C1 segment of cervical spinal cord (tissue), 14 donors: Measurements from ENCODE around the gene MAML2.

Experiments
- DNase-seq, 14 donors: peaks; one replicate each; lab custom pipeline; 2025; lab: John Stamatoyannopoulos, UW

Gene MAML2

DNA sequence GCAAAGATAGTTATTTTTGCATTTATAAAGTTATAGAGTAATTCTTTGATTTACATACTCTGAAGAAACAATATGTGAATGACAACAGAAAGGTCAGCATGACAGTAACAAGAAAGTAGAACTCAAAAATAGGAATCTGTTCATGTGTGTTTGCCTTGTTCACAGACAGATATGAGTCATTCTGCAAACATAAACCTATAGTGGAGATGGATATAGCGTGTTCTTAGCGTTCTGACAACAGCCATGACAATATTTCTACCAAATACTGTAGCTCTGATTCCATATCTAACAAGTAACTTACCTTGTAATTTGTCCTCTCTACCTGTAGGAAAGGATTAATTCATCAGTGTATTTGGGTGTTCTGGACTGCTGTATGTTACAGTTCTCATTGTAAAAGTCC is 210.6 kb downstream of the MAML2 start:
- DNase-seq = no peak

DNA sequence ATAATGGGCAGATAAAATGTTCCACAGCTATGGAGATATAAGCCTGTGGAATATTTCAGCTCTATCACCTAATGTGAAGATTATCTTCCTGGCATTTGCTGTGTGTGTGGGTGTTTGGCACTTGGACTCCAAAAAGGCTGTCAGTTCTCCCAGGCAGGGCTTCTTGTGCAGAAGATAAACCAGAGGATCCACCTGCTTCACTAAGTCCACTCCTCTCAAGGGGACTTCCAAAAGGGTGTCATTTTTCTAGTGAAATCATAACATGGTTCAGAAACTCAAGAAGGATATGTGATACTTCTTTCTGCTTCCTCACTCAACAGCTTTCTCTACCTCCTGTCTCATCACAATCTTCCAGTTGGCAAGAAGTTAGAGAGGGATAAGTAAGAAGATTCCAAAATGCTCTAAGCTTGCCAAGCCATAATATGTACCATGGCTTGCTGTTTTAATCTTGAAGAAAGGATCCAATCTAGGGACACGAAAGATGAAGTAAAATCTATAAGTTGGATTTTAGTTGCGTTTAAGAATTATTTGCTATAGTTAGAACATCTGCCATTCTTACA is 212.9 kb downstream of the MAML2 start:
- peak in 1 of 14 donors; percentile 6 for DNase-seq

DNA sequence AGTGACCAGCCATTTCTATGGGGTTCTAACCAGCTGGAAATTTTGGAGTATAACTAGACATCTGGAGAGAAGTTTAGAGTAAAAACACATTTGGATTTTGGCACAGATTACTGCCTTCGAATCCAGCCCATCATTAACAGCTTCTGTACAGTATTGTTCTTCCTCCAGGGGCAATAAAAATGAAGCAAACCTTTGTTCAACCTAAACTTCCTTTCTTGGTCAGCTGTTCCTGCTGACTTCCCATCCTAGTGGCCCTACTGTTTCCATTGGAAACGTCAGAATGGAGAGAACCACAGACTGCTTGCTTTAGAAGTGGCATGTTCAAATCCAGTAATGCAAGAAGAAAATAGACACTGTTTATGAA is 215.4 kb downstream of the MAML2 start:
- no peak for DNase-seq

DNA sequence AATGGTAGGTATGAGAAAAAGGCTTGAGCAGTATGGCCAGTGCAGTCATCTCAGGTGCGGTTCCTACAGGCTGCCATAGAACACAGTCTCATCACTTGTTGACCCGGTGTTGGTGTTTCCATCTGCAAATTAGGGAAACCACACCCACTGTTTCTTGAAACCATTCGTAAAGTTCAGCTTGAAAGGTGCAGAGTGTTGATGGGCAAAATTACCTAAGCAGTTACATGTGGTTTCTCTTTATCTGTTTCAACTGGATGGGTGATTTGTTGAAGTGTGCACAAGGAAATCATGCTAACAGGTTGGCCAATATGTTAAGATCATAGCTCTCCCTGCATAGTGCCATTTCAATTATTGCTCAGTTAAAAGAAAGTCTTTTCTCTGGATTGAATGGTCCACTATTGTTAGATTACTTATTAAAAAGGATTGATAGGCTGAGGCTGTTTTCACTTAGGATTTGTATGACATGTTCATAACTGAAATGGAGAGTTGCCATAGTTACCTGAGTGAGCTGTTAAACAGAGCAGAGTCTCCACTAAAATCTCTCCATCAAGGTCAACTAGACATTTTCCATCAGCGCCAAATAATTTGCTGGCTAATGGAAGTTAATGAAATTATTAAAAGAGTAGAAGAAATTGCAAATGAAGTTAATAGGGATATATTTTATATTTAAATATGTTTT is 215.9 kb downstream of the MAML2 start:
- DNase-seq = no peak

DNA sequence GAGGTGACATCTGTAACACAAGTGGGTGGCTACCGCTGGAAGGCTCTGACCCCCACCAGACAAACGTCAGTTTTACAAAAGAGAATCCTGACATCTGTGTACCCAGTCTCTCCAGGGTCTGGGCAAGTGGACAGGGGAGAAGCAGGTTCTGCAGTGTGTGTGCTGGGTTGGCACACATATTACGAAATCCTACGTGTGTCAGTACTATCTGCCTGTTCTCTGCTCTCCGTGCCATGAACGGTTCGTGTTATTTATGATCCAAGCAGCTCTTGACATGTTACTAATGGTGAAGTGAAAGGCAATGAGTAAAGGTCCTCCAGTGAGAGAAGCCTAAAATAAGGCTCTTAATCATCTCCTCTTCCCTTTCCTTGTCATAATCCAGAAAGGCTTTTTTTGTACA is 217.6 kb downstream of the MAML2 start:
- no peak for DNase-seq

DNA sequence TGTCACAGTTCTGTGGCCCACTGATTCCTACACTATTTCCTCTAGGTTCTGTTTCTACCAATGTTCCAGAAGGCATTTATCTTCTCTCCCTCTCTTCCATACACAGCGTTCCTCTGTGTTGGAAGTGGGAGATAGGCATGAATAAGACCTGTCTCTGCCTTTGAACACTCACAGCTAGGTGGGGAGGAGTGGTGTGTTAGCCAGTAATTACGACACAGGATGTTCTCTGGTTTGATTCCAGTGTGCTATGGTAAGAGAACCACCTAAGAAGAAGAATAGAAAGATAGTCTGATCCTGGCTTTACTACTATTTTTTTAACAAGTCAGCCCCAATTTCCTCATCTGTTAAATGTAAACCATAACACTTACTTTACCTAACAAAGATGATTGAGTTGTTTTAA is 218.8 kb downstream of the MAML2 start:
- DNase-seq = no peak

DNA sequence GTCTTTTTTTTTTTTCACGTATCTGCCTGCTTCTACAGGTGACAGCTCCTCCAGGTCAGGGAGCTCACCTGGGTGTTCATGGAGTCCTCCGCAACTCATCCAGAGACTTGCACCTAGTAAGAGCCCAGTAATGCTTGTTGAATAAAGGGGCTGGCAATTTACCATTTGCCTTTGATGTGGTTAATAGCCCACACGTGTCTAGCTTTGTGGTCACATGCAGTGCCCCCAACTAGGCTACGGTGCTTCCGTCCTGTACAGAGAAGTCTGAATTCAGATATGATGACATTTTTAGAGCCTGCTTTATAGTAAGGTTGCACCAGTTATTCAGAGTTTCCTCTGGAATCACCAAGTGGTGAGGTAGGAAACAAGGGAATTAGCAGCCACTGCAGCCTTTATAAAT is 219.7 kb downstream of the MAML2 start:
- no peak for DNase-seq

DNA sequence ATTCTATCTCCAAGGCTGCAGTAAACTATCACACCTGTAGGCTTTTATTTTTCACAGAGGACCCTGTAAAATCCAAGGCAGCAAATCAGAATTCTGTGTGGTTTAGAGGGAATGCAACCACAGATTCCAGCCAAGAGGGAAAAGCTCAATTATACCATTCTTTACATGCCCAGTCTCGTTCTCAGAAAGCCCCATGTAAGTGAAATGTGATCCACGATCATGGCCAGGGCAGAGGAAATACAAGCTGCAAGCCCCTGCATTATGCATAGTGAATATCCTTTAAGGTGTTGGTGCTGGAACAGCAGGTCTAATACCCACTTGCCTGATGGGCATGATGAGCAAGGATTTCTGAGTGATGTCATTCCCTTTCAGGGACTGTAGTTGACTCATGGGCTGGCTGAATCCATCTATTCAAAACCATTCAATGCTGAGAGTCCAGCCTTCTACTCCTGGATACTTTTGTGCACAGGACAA is 220.4 kb downstream of the MAML2 start:
- no peak for DNase-seq

DNA sequence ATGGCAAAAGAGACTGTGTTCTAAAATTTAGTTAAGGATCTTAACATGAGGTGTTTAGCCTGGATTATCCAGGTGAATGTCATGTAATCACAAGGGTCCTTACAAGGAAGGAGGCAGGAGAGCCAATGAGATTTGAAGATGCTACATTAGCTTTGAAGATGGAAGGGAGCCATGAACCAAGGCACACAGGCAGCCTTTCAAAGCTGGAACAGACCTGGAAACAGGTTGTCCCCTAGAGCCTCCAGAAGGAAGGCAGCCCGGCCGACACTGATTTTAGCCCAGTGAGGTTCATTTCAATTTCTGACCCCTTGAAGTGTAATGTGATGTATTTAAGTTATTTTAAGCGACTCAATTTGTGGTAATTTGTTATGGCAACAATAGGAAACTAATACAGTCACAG is 223.8 kb downstream of the MAML2 start:
- peak in 1 of 14 donors; percentile 82 for DNase-seq

DNA sequence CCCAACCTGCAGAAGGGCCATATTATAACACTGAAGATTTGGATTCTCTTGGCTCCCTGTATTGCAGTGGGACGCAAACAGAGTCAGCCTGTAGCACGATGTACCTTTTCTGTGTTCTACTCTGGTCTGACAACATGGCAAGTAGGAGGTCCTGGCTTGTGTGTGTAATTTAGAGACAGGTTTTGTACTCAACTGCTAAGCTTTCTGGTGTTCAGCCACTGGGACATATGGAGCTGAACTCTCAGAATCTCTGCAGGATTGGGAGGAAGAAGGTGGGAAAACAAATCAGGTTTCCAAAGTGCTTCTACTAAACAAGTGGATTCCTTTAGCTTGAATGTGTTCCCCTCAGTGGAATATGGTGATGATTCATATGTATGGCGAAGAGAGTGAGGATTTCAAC is 226.6 kb downstream of the MAML2 start:
- peak in 1 of 14 donors; percentile 97 for DNase-seq

DNA sequence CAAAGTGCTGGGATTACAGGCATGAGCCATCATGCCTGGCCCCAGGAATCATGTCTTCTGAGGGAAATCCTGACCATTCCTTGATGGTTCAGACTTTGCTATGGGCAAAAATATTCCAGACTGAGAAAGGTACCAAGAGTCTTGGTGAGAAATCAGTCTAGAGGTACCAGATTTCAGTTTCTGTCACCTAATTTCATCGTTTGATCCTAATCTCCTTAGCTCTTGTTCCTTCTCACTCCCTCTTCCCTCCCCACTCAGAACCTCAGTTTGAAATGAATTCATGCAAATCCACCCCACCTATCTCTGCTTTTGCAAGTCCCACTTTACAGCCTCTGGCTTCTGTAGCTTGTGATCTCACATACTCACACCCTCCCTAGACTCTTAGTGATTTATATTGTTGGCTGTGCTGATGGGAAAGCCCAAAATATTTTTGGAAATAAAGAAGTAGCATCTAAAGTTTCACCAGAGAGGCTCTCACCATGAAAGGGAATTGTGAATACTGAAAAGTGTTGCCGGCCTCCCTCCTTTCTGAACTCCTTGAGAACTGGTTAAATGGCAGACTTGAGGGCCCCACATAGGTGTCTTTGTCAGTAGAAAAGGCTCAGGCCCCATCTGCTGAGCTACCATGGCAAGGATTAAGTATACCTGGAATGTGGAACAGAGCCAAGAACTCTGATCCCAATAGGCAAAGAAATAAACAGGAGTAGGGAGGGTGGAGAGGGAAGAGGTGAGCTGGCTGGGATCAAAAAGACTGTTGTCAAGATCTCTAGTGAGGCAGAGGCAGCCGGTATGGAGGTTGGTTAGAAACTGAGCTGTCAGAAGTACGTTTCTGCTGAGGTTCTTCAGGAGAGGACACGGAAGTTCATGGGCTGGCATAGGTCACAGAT is 228.6 kb downstream of the MAML2 start:
- peak in 1 of 14 donors; percentile 27 for DNase-seq

DNA sequence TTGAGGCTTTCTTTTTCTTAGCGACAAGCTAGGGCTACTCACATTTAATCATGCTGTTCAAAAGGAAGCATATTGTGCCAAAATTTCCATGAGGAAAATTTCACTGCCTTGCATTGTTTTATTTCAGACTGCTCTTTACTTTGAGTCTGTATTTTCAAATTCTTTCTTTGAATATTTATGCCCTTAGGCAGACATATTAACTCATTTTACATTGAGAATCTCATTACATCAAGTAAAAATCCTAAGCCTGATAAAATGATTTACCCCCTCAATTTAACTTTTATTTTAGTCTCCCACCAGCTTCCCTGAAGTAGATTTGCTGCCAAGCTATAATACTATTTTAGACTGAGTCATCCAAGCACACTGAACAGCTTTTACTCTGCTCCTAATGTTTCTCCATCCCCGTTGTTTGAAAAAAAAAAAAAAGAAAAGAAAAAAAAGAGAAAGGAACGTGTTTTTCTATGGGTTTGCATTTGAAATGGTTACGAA is 229.8 kb downstream of the MAML2 start:
- peak in 1 of 14 donors; percentile 41 for DNase-seq

DNA sequence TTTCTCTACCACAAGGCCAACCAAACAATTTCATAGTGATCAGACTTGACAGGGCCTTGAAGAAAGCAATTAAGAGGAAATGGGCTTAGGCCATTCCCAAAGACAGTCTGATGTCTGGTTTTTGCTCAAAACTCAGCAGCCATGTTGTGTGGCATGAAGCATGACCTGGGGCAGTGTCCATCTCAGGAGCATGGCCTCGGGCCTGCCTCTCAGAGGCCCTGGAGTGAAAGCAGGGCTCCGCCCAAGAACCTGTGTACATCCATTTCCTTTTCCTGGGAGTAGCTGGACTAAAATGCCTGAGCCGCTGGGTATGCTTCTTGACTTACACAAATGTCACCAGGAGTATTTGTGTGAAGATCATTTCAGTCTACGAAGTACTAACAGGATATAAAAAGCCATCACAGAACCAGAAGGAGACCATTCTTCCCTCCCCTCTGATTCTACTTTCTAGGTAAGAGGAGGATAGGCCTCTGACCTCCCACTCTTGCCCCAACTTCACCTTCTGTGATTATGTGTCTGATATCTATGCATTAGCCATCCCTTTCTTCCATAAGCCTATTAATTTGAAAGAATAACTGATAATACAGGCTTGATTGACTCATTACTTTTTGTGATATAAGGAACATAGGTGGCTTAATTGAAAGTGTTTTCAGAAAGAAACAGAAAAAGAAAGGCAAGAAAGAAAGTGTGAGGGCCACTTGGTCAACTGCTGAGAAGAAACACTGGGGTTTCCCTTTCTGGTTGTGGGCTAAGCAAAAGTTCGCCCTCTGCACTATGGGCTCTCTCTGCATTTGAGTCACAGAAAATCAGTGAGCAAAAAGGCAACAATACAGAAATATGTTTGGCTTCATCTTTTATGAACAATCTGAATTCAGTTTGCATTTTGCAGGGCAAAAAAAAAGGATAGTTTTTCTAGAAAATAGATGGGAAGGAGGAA is 230.5 kb downstream of the MAML2 start:
- no peak for DNase-seq

DNA sequence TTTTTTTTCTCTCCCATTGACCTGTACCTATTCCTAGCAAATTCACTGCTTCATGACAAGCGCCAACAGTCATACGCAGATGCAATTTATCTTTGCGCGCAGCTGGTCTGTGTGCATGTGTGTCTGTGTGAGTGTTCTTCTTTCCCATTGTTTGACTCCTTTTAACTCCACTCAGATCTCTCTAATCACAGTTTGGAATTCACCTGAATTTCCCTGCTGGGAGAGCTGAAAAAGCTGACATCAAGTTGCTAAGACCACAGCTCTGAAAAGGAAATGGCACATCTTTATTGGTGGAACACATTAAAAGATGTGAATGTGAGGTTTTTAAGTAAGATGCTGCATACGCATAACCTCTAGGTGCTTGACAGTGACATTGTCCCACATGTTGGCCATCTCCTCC is 231.7 kb downstream of the MAML2 start:
- no peak for DNase-seq

DNA sequence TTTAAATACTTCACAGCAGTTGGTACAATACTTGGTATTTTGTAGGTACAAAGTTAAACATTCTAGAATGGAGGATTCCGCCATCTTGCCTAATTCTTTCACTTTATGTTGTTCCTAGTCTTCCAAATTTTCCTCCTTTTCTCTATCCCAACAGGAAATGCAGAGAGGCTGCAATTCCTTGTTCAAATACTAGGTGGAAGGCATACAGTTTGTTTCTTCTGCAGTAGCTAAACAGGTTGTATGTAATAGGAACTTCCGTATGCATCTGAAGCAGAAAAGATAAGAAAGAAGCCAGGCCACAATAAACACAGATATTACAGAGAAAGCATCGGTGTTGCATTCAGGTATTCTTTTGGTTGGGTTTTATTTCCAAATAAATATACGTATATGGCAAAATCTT is 232.7 kb downstream of the MAML2 start:
- DNase-seq = no peak

DNA sequence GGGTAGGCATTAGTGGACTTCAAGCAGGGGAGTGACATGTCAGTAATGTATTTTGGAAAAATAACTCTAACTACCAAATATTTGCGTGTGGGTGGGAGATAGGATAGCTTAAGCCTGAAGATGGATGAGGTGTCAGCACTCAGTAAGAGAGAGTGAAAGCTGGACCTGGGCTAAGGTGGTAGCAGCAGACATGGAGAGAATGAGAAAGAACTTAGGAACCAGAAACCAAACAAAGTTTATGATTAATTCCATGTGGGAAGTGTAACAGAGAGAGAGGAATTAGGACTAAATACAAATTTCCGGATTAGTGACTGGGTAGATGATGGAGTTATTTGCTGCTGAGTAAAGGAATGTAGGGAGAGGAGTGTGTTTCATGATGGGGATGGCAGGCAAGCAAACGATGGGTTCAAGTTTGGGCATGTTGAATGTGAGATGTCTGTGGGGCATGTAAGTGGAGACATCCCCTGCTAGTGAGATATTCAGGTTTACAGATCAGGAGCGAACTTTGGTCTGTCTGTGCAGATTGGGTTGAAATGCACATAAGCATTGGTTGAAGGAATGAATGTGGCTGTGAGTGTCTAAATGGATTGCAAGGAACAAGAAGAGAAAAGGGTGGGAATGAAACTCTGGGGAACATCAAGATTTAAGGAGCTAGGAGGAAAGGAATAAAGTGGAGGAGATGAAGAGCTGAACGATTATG is 233.5 kb downstream of the MAML2 start:
- DNase-seq = no peak

DNA sequence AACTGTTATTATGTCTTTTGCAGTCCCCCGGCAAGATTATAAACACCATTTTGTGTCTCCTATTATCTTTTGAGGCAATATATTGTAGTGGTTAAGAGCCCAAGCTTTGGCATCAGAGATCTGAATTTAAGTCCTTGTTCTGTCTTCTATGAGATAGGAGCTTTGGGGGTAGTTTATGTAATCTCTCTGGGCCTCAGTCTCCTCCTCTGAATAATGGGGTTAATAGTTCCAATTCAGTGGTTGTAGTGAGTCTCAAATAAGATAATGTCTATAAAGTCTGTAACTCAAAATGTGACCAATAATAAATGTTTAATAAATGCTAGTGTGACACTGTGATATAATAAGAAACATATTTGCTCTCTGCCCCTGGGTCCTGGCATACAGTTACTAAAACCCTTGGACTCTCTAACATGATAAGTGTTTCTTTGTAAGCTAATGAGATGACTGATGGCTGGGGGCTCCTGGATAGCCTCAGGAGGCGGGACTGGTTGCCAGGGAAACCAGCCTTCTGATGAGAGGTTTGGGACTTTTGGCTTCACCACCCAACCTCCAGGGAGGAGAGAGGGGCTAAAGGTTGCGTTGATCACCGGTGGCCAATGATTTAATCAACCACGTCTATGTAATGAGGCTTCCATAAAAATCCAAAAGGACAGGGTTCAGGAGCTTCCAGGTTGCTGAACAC is 235.7 kb downstream of the MAML2 start:
- no peak for DNase-seq

DNA sequence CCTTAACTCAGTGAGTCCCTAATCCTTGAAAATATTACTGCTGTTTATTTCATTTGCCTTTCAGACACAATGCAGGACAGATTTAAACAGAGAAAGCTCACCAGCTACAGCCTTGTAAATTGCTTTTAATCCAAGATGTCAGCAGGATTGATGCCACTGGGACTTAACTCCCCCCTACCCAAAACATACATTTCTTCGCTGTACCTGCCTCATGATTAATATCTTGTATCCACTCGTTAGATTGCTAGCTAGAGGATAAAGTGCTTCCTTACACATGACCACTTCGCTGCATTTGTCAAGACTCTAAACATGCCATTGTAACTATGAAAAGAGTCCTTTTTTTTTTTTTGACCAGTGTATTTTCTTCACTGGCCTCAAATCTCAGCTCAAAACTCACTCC is 236.3 kb downstream of the MAML2 start:
- DNase-seq = no peak

DNA sequence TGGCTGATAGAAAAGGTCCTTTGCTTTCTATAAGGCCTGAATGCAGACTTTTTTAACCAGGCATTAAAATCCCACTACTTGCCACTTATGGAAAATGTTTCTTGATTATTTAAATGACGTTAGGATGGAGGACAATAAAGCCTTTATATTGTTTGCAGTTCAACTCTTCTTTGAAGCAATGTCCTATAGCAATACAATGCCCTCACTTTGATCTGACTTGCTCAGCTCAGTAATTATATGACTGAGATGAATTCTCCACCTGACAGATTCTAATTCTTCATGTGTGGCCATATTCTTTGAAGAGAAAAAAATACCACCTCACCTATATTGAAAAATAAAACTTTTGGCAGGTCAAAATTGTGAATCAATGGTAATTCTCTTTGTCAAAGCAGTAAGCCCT is 237.1 kb downstream of the MAML2 start:
- no peak for DNase-seq

DNA sequence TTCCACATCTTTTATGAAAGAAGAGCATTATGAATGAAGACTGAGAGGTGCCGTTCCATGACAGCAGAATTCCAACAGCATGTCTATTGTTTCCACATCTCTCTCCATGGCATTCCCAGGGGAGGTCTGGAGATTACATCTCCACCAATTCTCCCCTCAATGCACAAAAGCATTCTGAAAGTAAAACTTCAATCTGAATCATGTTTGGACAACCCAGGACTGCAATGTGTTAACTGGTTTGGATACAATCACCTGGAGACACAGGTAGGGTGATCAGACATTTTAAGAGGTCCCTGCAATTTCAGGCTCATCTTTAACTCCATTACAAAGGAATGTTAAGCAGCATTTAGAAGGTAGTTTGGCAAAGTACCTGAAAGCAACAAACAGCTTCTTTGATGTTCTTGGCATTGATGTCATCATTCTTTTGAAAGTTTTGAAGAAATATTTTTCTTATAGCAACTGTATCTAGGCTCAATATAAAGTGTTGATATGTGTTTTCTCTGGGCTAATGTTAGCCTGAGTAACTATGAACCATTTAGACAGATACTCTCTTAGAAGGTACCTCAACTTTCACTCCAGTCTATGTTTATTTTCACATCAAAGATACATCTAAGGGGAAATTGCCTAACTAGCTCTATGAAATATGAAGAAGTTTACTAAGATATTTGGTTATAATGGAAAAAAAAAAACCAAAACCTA is 237.6 kb downstream of the MAML2 start:
- DNase-seq = no peak
